HG03060 (cell line): ENCODE results near the gene CHIT1.
"Not testable (repeated sequence)": the region's sequence is repeated elsewhere in the genome, so short reads cannot be mapped to it uniquely, and the experiment has no call there.

Source experiments
- ATAC-seq: cut with Tn5 transposase; IDR thresholded peaks from one replicate; pipeline ENCODE4 v1.9.1; 2021; ENCODE audit warnings: low read depth, moderate number of reproducible peaks; ENCODE audit not compliant: unreplicated experiment

Gene CHIT1

GRCh38 chr1:203266140-203266539 is 36.7 kb upstream of the CHIT1 start:
- not testable (repeated sequence) for ATAC-seq

- no peak for ATAC-seq
Observed at GRCh38 chr1:203265541-203265940, 36.1 kb upstream of the CHIT1 start.

- no peak for ATAC-seq
Observed at GRCh38 chr1:203264052-203264501, 34.6 kb upstream of the CHIT1 start.

GRCh38 chr1:203263496-203263895 is 34.0 kb upstream of the CHIT1 start:
- no peak for ATAC-seq

GRCh38 chr1:203256636-203257035 is 27.2 kb upstream of the CHIT1 start:
- not testable (repeated sequence) for ATAC-seq

- ATAC-seq = not testable (repeated sequence)
Observed at GRCh38 chr1:203254782-203255181, 25.3 kb upstream of the CHIT1 start.

GRCh38 chr1:203252678-203253077 is 23.2 kb upstream of the CHIT1 start:
- ATAC-seq = no peak

- ATAC-seq = no peak
Observed at GRCh38 chr1:203251466-203251865, 22.0 kb upstream of the CHIT1 start.

GRCh38 chr1:203250911-203251310 is 21.4 kb upstream of the CHIT1 start:
- no peak for ATAC-seq

GRCh38 chr1:203244776-203245175 is 15.3 kb upstream of the CHIT1 start:
- ATAC-seq = no peak

GRCh38 chr1:203241708-203242107 is 12.2 kb upstream of the CHIT1 start:
- ATAC-seq = not testable (repeated sequence)

GRCh38 chr1:203239526-203240305 is 10.2 kb upstream of the CHIT1 start:
- no peak for ATAC-seq

GRCh38 chr1:203239081-203239480 is 9.6 kb upstream of the CHIT1 start:
- ATAC-seq = no peak

- no peak for ATAC-seq
Observed at GRCh38 chr1:203238535-203238934, 9.1 kb upstream of the CHIT1 start.

GRCh38 chr1:203234901-203235300 is 5.4 kb upstream of the CHIT1 start:
- ATAC-seq = not testable (repeated sequence)

- no peak for ATAC-seq
Observed at GRCh38 chr1:203228670-203229069, 803 bp downstream of the CHIT1 start.

- no peak for ATAC-seq
Observed at GRCh38 chr1:203227371-203228083, 1.9 kb downstream of the CHIT1 start.

GRCh38 chr1:203225071-203225470 is 4.4 kb downstream of the CHIT1 start:
- no peak for ATAC-seq

GRCh38 chr1:203223012-203223775 is 6.3 kb downstream of the CHIT1 start:
- ATAC-seq = no peak

GRCh38 chr1:203219934-203220333 is 9.5 kb downstream of the CHIT1 start:
- no peak for ATAC-seq

- ATAC-seq = no peak
Observed at GRCh38 chr1:203219171-203219570, 10.3 kb downstream of the CHIT1 start.
